Activated CD4-positive, alpha-beta T cell treated with anti-CD3 and anti-CD28 coated beads, Interleukin-2, amount 10 ng/mL, durations not matched to agents 24 days and 14 days (primary cell): ENCODE data around the gene NMRK2. TPM values are rescaled to one million over a fixed set of nuclear protein-coding genes. Genes with fewer than 3 reads are reported as not detected.
"Not testable (repeated sequence)": the region's sequence is repeated elsewhere in the genome, so short reads cannot be mapped to it uniquely, and the experiment has no call there.

Source experiments
- DNase-seq: peaks from one replicate; pipeline ENCODE4 v3.0.0; 2022
- H3K27ac Mint-ChIP-seq: one replicate; pipeline ENCODE4 v1.8.0; 2022; ENCODE audit warnings: mild to moderate bottlenecking, mixed read lengths
- H3K27me3 Mint-ChIP-seq: one replicate; pipeline ENCODE4 v1.8.0; 2022; ENCODE audit warnings: mixed read lengths
- H3K36me3 Mint-ChIP-seq: one replicate; pipeline ENCODE4 v1.8.0; 2022; ENCODE audit warnings: low read depth, mild to moderate bottlenecking, mixed read lengths
- H3K4me1 Mint-ChIP-seq: one replicate; pipeline ENCODE4 v1.8.0; 2021; ENCODE audit warnings: mixed read lengths
- H3K4me3 Mint-ChIP-seq: one replicate; pipeline ENCODE4 v1.8.0; 2022; ENCODE audit warnings: mild to moderate bottlenecking, moderate library complexity, mixed read lengths
- H3K9me3 Mint-ChIP-seq: one replicate; pipeline ENCODE4 v1.8.0; 2021; ENCODE audit warnings: mixed read lengths
- intact Hi-C: fragments of 100-400 bp; cut with micrococcal nuclease; formaldehyde crosslinking; loops from one replicate; pipeline ENCODE4 v1.15.1; 2023
- total RNA-seq: library from RNA; stranded (reverse); gene quantifications from 2 replicates; pipeline ENCODE4 v1.2.3, GENCODE V29; 2022

NMRK2 gene
- total RNA-seq, 1 donor from 2014 or later, result not detected

DNA sequence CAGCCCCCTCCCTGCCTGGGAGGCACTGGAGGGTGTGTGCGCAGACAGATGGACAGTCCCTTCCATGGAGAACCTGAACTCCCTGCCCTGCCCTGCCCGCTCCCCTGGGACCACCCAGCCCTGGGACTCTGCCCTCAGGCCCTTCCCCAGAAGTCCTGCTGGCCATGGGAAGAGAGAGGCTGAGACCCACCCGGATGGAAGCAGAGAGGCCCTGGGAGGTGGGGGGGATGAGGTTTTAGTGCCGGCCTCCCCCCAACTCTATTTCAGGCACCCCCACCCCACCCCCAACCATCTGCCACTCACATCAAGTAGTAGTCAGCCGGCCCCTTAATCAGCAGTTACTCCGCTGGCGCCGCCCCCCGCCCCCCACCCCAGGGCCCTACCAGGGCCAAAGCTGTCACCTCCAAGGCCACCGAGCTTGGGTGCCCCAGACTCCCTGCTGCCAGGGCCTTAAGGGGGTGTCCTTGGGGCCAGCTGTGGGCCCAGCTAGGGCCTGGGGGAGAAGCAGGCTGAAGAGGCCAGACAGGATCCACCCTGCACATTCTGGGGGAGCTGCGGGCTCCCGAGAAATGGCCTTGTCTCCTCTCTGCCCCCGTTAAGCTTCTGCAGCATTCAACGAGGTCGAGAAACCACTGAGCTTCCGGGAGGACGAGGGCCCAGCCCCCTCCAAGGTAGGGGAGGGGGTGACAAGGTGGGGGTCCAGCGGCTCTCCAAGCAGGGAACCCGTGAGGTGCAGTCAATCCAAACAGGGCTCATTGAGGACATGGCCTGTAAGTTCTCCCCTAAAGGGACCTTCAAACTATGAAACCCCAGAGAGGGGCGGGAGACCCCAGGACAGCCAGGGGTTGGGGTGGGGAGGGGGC, 17.4 kb downstream of the NMRK2 start:
- intact Hi-C loops, result no loop called here
- Mint-ChIP-seq H3K27ac (no peak overlapping the region), H3K9me3 (no peaks in the 10 kb centered on the region), H3K4me3 (no peak overlapping the region), H3K27me3 (peaks cover 2% of the 10 kb centered on the region), H3K4me1 (no peaks in the 10 kb centered on the region), H3K36me3 (no peaks in the 10 kb centered on the region)
- DNase-seq, result no peak

- H3K4me3 Mint-ChIP-seq, result no peak overlapping the region
- no peaks in the 10 kb centered on the region for H3K9me3 Mint-ChIP-seq
- H3K27me3 Mint-ChIP-seq, result peaks cover 2% of the 10 kb centered on the region
- intact Hi-C loops, result no loop called here
- DNase-seq, result no peak
- H3K4me1 Mint-ChIP-seq, result no peaks in the 10 kb centered on the region
- no peak overlapping the region for H3K27ac Mint-ChIP-seq
- H3K36me3 Mint-ChIP-seq, result no peaks in the 10 kb centered on the region
Observed at GRCh38 chr19:3950871-3951861, 18.3 kb downstream of the NMRK2 start.

GRCh38 chr19:3952755-3953276, 19.9 kb downstream of the NMRK2 start:
- H3K4me3 Mint-ChIP-seq, H3K9me3 Mint-ChIP-seq, H3K27me3 Mint-ChIP-seq, H3K36me3 Mint-ChIP-seq, intact Hi-C loops, DNase-seq, H3K4me1 Mint-ChIP-seq, H3K27ac Mint-ChIP-seq: not testable (repeated sequence)

- DNase-seq, result no peak
- peaks cover 2% of the 10 kb centered on the region for H3K27me3 Mint-ChIP-seq
- no peak overlapping the region for H3K27ac Mint-ChIP-seq
- H3K9me3 Mint-ChIP-seq, result no peaks in the 10 kb centered on the region
- H3K36me3 Mint-ChIP-seq, result peaks cover 5% of the 10 kb centered on the region
- intact Hi-C loops, result no loop called here
- H3K4me1 Mint-ChIP-seq, result no peaks in the 10 kb centered on the region
- H3K4me3 Mint-ChIP-seq, result no peak overlapping the region
Observed at GRCh38 chr19:3954107-3954506, 21.2 kb downstream of the NMRK2 start.

GRCh38 chr19:3955276-3955675, 22.4 kb downstream of the NMRK2 start:
- H3K36me3 Mint-ChIP-seq, H3K27me3 Mint-ChIP-seq, H3K4me3 Mint-ChIP-seq, DNase-seq, H3K27ac Mint-ChIP-seq, H3K9me3 Mint-ChIP-seq, H3K4me1 Mint-ChIP-seq, intact Hi-C loops: not testable (repeated sequence)

GRCh38 chr19:3955688-3956087, 22.8 kb downstream of the NMRK2 start:
- Mint-ChIP-seq H3K4me3 (no peak overlapping the region), H3K27me3 (peaks cover 2% of the 10 kb centered on the region), H3K4me1 (no peaks in the 10 kb centered on the region), H3K9me3 (no peaks in the 10 kb centered on the region), H3K36me3 (peaks cover 5% of the 10 kb centered on the region), H3K27ac (no peak overlapping the region)
- intact Hi-C loops, result no loop called here
- DNase-seq, result no peak

DNA sequence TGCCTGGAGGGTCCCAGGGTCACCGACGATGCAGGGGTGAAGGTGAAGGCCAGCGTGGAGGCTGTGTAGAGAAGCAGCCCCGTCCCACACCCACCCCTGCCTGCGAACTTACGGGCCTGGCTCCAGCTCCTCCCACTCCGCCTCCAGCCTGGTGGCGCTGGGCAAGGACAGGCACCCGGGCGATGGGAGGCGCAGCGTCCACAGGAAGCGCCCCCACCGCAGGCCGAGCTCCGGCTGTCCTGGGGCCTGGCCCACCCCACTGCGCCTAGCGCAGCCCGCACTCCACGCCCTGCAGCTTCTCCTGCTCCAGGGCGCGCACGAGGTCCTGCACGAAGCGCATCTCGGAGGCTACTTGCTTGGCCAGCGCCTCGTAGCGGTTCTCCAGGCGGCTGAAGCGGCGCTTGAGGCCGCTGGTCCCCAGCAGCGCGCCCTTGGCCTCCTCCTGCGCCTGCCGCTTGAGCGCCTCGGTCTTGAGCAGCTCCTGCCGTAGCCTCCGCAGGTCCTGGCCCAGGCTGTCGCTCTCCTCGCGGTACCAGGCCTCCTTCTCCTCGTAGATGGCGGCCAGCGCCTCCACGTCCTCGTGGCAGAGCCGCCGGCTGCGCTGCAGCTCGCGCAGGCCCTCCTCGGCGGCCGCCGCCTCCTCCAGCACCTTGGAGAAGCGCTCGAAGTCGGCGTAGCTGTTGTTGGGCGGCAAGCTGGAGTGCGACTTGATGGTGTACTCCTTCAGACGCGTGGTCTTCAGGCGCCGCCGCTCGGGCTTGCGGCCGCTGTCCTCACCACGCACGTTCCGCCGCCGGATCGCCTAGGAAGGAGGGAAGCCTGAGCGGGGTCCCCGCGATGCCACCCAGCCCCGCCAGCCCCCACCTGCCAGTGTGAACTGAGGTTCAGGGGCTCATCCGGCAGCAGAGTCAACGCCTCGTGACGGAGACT, 26.2 kb downstream of the NMRK2 start:
- Mint-ChIP-seq H3K27ac (no peak overlapping the region), H3K27me3 (no peaks in the 10 kb centered on the region), H3K36me3 (peaks cover 14% of the 10 kb centered on the region), H3K4me3 (no peak overlapping the region), H3K9me3 (no peaks in the 10 kb centered on the region), H3K4me1 (no peaks in the 10 kb centered on the region)
- no peak for DNase-seq
- intact Hi-C loops, result no loop called here

GRCh38 chr19:3959766-3960131, 26.9 kb downstream of the NMRK2 start:
- DNase-seq, result no peak
- intact Hi-C loops, result no loop called here
- H3K27me3 Mint-ChIP-seq, result no peaks in the 10 kb centered on the region
- no peaks in the 10 kb centered on the region for H3K9me3 Mint-ChIP-seq
- H3K36me3 Mint-ChIP-seq, result peaks cover 17% of the 10 kb centered on the region
- H3K27ac Mint-ChIP-seq, result no peak overlapping the region
- H3K4me3 Mint-ChIP-seq, result no peak overlapping the region
- H3K4me1 Mint-ChIP-seq, result no peaks in the 10 kb centered on the region

DNA sequence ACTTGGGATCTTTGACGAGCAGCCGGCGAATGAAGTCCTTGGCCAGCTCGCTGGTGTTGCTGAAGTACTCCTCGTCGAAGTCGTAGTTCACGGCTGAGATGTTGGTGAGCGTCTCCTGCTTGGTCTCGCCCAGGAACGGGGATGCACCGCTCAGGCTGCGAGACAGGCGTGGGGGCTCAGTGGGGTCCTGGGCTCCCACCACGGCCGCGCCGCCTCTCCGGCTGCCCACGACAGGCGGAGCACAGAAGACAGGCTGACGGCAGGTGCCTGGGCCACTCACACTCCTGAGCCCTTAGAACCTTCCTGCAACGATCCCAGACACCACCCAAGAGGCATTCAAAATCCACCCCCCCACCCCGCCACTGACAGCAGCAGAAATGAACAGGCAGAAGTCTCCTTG, 28.1 kb downstream of the NMRK2 start:
- Mint-ChIP-seq H3K27ac (no peak overlapping the region), H3K27me3 (no peaks in the 10 kb centered on the region), H3K4me1 (no peaks in the 10 kb centered on the region), H3K9me3 (no peaks in the 10 kb centered on the region), H3K4me3 (no peak overlapping the region), H3K36me3 (peaks cover 24% of the 10 kb centered on the region)
- intact Hi-C loops, result no loop called here
- DNase-seq, result no peak

DNA sequence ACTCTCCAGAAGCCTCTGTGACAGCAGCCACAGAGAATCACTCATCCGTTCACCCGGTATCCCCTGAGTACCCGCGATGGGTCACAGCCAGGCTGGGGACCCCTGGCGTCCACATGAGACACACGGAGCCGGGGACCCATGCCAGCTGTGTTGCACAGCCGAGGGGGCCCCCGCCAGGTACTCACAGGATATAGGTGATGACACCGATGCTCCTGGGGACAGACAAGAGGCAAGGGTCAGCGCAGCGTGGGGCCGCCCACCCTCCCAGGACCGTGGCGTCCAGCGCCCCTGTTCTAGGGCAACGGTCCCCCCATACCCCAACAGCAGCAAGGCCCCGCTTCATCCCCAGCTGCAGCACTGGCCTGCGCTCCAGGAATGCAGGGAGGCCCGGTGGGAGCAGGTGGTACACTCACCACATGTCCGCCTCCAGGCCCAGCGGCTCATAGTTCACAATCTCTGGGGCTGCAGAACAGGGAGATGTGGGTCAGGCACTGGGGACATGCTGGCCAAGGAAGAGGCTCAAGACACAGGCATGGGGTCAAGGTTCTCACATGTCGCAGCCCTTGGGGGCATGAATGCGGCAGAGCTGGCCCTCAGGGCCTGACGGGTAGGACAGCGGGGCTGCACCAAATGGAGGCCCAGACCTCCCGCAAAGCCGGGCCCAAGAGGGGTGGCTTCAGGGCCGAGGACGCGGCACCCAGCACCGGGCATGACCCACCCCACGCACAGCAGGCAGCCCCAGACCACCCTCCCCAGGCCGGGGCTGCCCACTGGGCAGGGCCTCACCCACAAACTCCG, 30.8 kb downstream of the NMRK2 start:
- no peak overlapping the region for H3K4me3 Mint-ChIP-seq
- no peaks in the 10 kb centered on the region for H3K4me1 Mint-ChIP-seq
- no peak overlapping the region for H3K27ac Mint-ChIP-seq
- no peaks in the 10 kb centered on the region for H3K27me3 Mint-ChIP-seq
- intact Hi-C loops, result no loop called here
- no peak for DNase-seq
- peaks cover 26% of the 10 kb centered on the region for H3K36me3 Mint-ChIP-seq
- no peaks in the 10 kb centered on the region for H3K9me3 Mint-ChIP-seq

- H3K27ac Mint-ChIP-seq, result no peak overlapping the region
- intact Hi-C loops, result no loop called here
- H3K27me3 Mint-ChIP-seq, result no peaks in the 10 kb centered on the region
- peaks cover 6% of the 10 kb centered on the region for H3K4me1 Mint-ChIP-seq
- H3K36me3 Mint-ChIP-seq, result peaks cover 33% of the 10 kb centered on the region
- no peaks in the 10 kb centered on the region for H3K9me3 Mint-ChIP-seq
- H3K4me3 Mint-ChIP-seq, result no peak overlapping the region
- DNase-seq, result no peak
Observed at GRCh38 chr19:3964256-3965194, 31.7 kb downstream of the NMRK2 start.
